Measurements from ENCODE around the gene NDC1. TPM values are rescaled to one million over a fixed set of nuclear protein-coding genes. Genes with fewer than 3 reads are reported as not detected.

NDC1 gene
- 53.6 and 75.5 TPM in 2 replicates for total RNA-seq

GRCh38 chr1:53837924-53838653 lies at the start of gene NDC1:
Gene NDC1, minus strand, starts transcription at chr1:53838296. Its CDS starts 35 bp downstream, at chr1:53838261.

GRCh38 chr1:53739109-53739681 lies 98.9 kb downstream of the NDC1 start, which contains the start of gene GLIS1:
Gene GLIS1, minus strand, starts transcription at chr1:53739164. Its CDS starts 1,100 bp downstream, at chr1:53738064.

Small RNA genes within 50 kb of the gene (small RNA-seq; reads per million reads assigned to genes)
- not detected for gene AL049745.1
- gene RF00418 = 0.28 reads per million

Other genes with a start within 250 kb of the NDC1 start
- not detected in 2 replicates for gene GLIS1, start 99.1 kb downstream of the NDC1 start, total RNA-seq
- 17.1 and 23.8 TPM in 2 replicates for gene YIPF1, start 51.5 kb upstream of the NDC1 start, total RNA-seq
- not detected in 2 replicates for gene DIO1, start 55.9 kb upstream of the NDC1 start, total RNA-seq
- gene IFT25, start 107.4 kb upstream of the NDC1 start, total RNA-seq = 33.0 and 35.2 TPM in 2 replicates
- 26.7 and 29.2 TPM in 2 replicates for gene LRRC42, start 108.1 kb upstream of the NDC1 start, total RNA-seq
- gene LDLRAD1, start 179.9 kb upstream of the NDC1 start, total RNA-seq = not detected in 2 replicates
- gene TMEM59, start 214.9 kb upstream of the NDC1 start, total RNA-seq = 149 and 191 TPM in 2 replicates
- 3.2 and 4.0 TPM in 2 replicates for gene TCEANC2, start 215.3 kb upstream of the NDC1 start, total RNA-seq

Measured in thoracic aorta endothelial cell (primary cell).